Measurements from ENCODE around the gene FHOD3. TPM values are rescaled to one million over a fixed set of nuclear protein-coding genes. Genes with fewer than 3 reads are reported as not detected.

FHOD3 gene
- total RNA-seq, 1 donor from 2014 or later: under 0.01 TPM

GRCh38 chr18:36470896-36471295 is 173.4 kb downstream of the FHOD3 start:
- no peak for DNase-seq (ENCODE audit: low read depth in 2 of 2)

GRCh38 chr18:36471393-36471792 is 173.9 kb downstream of the FHOD3 start:
- no peak for DNase-seq (ENCODE audit: low read depth in 2 of 2)

GRCh38 chr18:36476433-36476832 is 178.9 kb downstream of the FHOD3 start:
- no peak for DNase-seq (ENCODE audit: low read depth in 2 of 2)

- no peak for DNase-seq (ENCODE audit: low read depth in 2 of 2)
These were observed 180.3 kb downstream of the FHOD3 start for GRCh38 chr18:36477776-36478175.

- DNase-seq (ENCODE audit: low read depth in 2 of 2): no peak
These were observed 183.7 kb downstream of the FHOD3 start for GRCh38 chr18:36481201-36481657.

- DNase-seq (ENCODE audit: low read depth in 2 of 2): no peak
These were observed 184.4 kb downstream of the FHOD3 start for GRCh38 chr18:36481935-36482334.

GRCh38 chr18:36484591-36484990 is 187.1 kb downstream of the FHOD3 start:
- DNase-seq (ENCODE audit: low read depth in 2 of 2): no peak

GRCh38 chr18:36485772-36486171 is 188.3 kb downstream of the FHOD3 start:
- DNase-seq (ENCODE audit: low read depth in 2 of 2): no peak

GRCh38 chr18:36488131-36488530 is 190.6 kb downstream of the FHOD3 start:
- DNase-seq (ENCODE audit: low read depth in 2 of 2): no peak

GRCh38 chr18:36490897-36491296 is 193.4 kb downstream of the FHOD3 start:
- DNase-seq (ENCODE audit: low read depth in 2 of 2): no peak

- no peak for DNase-seq (ENCODE audit: low read depth in 2 of 2)
These were observed 195.3 kb downstream of the FHOD3 start for GRCh38 chr18:36492604-36493329.

- DNase-seq (ENCODE audit: low read depth in 2 of 2): no peak
These were observed 196.0 kb downstream of the FHOD3 start for GRCh38 chr18:36493349-36494159.

- no peak for DNase-seq (ENCODE audit: low read depth in 2 of 2)
These were observed 196.6 kb downstream of the FHOD3 start for GRCh38 chr18:36494160-36494437.

GRCh38 chr18:36496022-36496421 is 198.5 kb downstream of the FHOD3 start:
- no peak for DNase-seq (ENCODE audit: low read depth in 2 of 2)

- DNase-seq (ENCODE audit: low read depth in 2 of 2): no peak
These were observed 202.4 kb downstream of the FHOD3 start for GRCh38 chr18:36499938-36500337.

- no peak for DNase-seq (ENCODE audit: low read depth in 2 of 2)
These were observed 203.6 kb downstream of the FHOD3 start for GRCh38 chr18:36501100-36501499.

- DNase-seq (ENCODE audit: low read depth in 2 of 2): no peak
These were observed 206.0 kb downstream of the FHOD3 start for GRCh38 chr18:36503477-36503876.

GRCh38 chr18:36504928-36505327 is 207.4 kb downstream of the FHOD3 start:
- DNase-seq (ENCODE audit: low read depth in 2 of 2): no peak

GRCh38 chr18:36505665-36506064 is 208.2 kb downstream of the FHOD3 start:
- no peak for DNase-seq (ENCODE audit: low read depth in 2 of 2)

GRCh38 chr18:36509646-36510197 is 212.2 kb downstream of the FHOD3 start:
- DNase-seq (ENCODE audit: low read depth in 2 of 2): no peak

- no peak for DNase-seq (ENCODE audit: low read depth in 2 of 2)
These were observed 214.4 kb downstream of the FHOD3 start for GRCh38 chr18:36511791-36512352.

- DNase-seq (ENCODE audit: low read depth in 2 of 2): no peak
These were observed 216.0 kb downstream of the FHOD3 start for GRCh38 chr18:36513556-36513955.

All from dermis microvascular lymphatic vessel endothelial cell (primary cell).